HG02763 (cell line): ENCODE results near the gene POTEH.
"Not testable (repeated sequence)": the region's sequence is repeated elsewhere in the genome, so short reads cannot be mapped to it uniquely, and the experiment has no call there.

ENCODE experiments used
- ATAC-seq: cut with Tn5 transposase; IDR thresholded peaks from one replicate; pipeline ENCODE4 v1.9.1; 2021; ENCODE audit warnings: mild to moderate bottlenecking, moderate library complexity; ENCODE audit not compliant: unreplicated experiment

The POTEH gene

GRCh38 chr22:15689749-15690125, at the start of gene POTEH:
Gene POTEH (plus strand): TSS chr22:15690026. CDS start chr22:15690078, 52 bp downstream.
- ATAC-seq, result not testable (repeated sequence)

- not testable (repeated sequence) for ATAC-seq
These were observed 47.5 kb upstream of the POTEH start for GRCh38 chr22:15642288-15642861.

DNA sequence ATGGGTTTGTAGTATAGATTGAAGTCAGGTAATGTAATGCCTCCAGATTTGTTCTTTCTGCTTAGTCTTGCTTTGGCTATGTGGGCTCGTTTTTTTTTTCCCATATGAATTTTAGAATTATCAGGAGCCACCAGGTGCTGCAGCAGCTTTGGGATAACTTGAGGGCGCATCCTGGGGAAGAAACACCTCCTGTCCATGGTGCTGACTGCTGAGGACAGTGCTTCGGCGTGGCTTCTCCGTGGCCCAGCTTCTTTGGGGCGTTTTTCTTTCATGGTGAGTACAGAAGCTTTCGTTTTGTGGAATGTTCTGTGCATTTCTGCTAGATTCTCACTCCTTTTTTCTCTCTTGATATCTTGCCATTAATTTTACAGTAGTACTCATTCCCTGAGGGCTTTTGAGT, 37.9 kb upstream of the POTEH start:
- not testable (repeated sequence) for ATAC-seq

DNA sequence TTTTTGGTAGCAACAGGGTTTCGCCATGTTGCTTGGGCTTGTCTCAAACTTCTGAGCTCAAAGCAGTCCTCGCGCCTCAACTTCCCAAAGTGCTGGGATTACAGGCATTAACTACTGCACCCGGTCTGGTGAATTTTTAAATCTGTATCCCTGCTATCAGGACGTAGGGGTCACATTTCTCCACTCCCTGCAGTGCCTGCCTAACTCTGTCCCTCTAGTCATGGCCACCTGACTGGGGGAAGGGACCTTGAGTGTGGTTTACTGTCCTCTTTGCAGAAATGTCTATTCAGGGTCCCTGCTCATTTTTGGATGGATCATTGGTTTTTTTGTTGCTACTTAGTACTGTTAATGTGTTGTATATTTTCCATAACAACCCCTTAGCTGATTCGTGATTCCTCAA, 37.1 kb upstream of the POTEH start:
- not testable (repeated sequence) for ATAC-seq

- ATAC-seq, result not testable (repeated sequence)
These were observed 36.6 kb upstream of the POTEH start for GRCh38 chr22:15653241-15653640.

DNA sequence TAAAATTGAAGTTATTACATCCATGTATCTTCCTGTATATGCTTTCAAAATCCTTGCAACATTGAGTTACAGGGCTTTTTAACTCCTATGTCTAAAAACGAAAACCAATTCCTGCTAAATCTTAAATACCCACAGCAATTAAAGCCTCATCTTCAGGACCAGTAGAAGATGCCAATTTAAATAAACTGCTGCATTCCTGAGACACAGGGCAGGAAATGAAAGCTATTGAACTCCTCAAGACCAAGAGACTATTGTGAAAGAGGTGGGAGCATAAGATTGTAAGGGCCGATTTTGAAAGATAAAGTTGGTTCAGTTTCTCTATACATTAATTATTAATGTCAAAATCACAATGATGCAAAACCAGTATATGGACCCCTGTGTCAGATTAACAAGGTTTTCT, 28.7 kb upstream of the POTEH start:
- ATAC-seq, result not testable (repeated sequence)

GRCh38 chr22:15664682-15665081, 25.1 kb upstream of the POTEH start:
- ATAC-seq, result not testable (repeated sequence)

DNA sequence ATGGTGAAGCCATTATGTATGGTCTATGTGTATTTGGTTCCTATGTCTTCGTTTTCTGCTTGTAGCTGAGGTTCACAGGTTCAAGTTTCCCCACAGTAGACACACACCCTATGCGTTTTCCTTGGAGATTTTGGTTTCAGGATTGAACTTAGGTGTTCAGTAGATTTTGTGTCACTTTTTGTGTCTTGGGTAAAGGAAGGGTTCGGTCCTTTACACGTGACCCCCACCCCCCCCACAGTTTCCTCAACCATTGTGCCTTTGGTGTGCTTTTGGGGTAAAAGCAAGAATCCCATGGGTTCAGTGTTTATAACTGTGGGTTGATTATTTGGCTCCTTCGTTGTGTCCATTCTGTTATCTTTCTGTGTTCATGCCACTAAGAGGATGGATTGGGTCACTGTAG, 24.3 kb upstream of the POTEH start:
- not testable (repeated sequence) for ATAC-seq

- ATAC-seq, result not testable (repeated sequence)
These were observed 20.4 kb upstream of the POTEH start for GRCh38 chr22:15669430-15669829.

DNA sequence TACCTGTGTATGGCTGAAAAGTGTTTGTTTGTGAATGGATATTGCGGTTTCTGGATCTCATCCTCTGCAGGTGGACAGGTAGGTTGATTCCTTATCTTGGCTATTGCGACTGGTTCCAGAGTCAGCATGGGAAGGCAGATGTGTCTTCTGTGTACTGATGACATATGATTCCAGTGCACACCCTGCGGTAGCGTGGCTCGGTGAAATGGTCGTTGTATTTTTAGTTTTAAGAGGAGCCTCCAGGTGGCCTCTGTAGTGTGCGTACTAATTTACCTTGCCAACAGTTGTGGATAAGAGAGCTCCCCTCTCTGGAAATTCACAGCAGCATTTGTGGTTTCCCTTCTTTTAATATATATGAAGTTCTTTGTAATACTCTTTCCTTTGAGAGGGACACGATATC, 10.1 kb upstream of the POTEH start:
- ATAC-seq, result not testable (repeated sequence)

GRCh38 chr22:15684115-15684514, 5.7 kb upstream of the POTEH start:
- not testable (repeated sequence) for ATAC-seq

DNA sequence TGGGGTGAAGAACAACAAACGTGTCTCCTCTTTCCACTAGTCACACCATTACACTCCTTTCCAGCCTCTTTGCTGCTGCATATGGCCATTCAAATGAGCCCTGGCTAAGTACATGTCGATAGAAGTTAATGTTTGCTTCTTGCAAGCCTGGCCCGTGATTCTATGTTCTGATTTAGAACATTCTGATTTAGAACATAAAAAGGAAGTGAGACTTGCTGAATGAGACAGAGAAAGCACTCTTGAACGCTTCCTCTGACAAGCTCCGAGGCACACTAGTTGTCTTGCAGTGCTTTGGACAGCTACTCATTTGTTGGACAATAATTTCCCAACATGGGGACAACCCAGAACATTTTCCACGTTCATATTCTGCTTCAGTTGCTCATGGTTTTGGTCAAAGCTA, 5.1 kb upstream of the POTEH start:
- ATAC-seq, result not testable (repeated sequence)

DNA sequence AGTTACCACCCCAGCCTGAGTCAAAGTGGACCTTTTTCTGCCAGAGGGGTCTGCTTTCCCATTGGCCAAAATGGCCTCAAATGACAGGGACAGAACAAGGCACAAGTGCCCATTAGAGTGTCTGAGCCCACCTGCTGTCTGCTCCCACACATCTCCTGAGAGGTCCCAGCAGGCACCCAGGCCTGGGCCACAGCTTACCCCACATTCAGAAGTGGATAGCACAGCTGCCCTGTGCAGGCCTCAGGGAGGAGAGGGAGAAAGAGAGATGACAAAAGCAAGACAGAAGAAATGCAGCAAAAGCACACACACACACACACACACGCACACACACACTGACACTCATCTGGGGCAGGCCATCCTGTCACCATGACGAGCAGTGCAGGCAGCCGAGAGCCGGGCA, 4.2 kb upstream of the POTEH start:
- ATAC-seq, result not testable (repeated sequence)

- not testable (repeated sequence) for ATAC-seq
These were observed 2.7 kb upstream of the POTEH start for GRCh38 chr22:15687086-15687485.

DNA sequence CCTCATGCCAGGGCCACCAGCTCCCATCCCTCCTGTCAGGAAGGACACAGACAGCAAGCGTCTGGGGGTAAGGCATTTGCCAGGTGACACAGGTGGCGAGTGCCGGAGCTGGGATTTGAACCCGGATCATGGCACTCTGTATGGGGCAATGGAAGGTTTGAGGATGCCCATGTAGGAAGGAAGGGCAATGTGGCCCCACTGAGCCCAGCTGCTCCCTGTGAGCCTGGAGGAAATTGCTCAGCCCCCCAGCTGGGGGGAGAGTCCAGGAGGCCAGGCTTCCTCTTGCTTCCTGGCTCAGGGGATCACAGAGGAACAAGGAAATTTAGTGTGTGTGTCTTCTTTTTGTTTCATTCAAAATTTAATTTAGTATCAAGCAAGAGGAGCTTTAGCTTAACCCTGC, 2.1 kb upstream of the POTEH start:
- ATAC-seq, result not testable (repeated sequence)

DNA sequence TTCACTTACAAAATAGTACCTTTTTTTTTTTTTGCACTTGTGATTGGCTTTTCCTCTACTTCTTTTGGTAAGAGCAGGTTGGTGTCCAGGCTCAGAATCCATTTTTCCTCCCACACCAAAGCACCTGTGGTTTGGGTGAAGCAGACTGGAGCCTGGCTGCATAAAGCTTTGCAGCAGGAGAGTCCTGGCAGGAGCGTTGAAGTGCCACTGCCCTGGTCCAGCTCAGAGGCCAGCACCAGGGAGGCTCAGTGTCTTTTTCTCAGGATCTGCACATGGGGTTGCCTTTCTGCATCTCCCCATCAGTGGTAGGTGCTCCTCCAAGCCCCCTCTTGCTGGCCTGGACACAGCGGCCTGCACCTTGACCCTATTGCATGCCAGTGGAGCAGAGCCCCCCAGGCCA, 1.7 kb upstream of the POTEH start:
- ATAC-seq, result not testable (repeated sequence)

DNA sequence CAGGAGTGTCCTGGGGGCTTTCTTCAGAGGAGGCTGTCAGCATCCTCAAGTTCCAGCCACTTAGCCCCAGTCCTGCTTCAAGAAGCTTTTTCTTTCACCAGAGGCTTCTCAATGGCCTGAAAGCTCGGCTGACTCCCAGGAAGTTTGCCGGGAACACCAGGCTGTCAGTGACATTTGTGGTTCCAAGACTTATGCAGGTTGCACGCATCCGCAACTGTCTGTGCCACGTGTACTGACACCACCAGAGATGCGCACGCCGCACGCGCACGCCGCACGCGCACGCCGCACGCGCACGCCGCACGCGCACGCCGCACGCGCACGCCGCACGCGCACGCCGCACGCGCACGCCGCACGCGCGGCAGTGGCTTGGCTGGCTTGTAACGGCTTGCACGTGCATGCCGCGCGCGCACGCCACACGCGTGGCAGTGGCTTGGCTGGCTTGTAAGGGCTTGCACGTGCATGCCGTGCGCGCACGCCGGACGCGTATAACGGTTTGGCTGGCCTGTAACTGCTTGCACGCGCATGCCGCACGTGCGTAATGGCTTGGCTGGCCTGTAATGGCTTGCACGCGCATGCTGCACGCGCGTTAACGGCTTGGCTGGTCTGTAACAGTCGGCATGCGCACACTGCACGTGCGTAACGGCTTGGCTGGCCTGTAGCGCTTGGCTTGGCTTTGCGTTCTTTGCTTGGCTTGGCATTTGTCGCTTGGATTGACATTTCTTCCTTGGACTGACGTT, 646 bp upstream of the POTEH start:
- ATAC-seq, result not testable (repeated sequence)

DNA sequence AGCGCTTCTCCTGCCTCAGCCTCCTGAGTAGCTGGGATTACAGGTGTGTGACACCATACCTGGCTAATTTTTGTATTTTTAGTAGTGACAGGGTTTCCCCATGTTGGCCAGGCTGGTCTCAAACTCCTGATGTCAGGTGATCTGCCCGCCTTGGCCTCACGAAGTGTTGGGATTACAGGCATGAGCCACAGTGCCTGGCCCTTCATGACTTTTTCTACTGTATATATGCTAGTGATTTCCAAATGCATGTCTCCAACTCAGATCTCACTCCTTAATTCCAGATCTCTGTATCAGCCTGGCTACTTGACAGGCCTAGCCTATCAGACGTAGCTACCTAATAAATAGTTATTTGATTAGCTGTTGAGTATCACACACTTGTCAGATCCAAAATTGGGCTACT, 23.8 kb downstream of the POTEH start:
- not testable (repeated sequence) for ATAC-seq

- not testable (repeated sequence) for ATAC-seq
These were observed 24.3 kb downstream of the POTEH start for GRCh38 chr22:15714125-15714524.

- ATAC-seq, result not testable (repeated sequence)
These were observed 32.1 kb downstream of the POTEH start for GRCh38 chr22:15721884-15722283.

DNA sequence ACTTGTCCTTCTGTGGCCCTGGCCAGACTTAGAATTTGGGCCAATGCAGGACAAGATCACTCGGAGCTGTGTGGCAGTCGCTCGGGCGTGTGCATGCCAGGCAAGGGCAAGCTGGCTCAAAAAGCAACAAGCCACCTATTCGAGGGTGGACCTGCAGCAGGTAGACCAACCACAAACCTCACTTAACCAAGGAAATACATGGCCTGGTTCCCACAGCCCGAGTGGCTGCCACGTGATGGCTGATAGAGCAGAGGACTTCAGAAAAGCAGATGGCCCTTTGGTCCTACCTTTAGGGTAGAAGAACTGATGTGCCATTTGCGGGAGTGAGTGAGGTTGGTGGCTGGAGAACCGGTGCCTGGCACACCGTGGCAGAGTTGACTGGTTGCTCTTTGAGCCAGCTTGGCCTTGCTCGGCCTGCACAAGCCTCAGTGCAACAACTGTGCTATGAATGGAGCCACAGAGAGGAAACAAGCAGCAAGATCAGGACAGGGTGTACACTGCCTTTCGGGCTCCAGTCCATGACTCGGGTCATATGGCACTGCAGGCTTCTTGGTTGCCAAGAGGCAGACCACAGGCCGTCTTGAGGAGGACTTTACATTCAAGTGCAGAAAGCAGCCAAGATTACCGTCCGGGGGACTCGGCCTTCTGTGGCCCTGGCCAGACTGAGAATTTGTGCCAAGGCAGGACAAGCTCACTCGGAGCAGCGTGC, 39.5 kb downstream of the POTEH start:
- ATAC-seq, result not testable (repeated sequence)

GRCh38 chr22:15731023-15731422, 41.2 kb downstream of the POTEH start:
- not testable (repeated sequence) for ATAC-seq
